Hepatocyte (in vitro differentiated cells): Measurements from ENCODE around the gene DTD1.

Experiments used
- EZH2 ChIP-seq: fragments of 200-600 bp; sonication (generic); IDR thresholded peaks from 2 replicates; pipeline ENCODE4 v1.6.1; 2016; ENCODE audit warnings: antibody characterized with exemption, mild to moderate bottlenecking, borderline replicate concordance
- EZH2phosphoT487 ChIP-seq: fragments of 200-600 bp; sonication (generic); IDR thresholded peaks from one replicate; pipeline ENCODE4 v1.6.1; 2018; ENCODE audit warnings: antibody characterized with exemption, mild to moderate bottlenecking, low read depth, moderate library complexity; ENCODE audit not compliant: unreplicated experiment, severe bottlenecking
- TF ChIP-seq, protein P1 (sequence below): fragments of 200-600 bp; sonication (generic); IDR thresholded peaks from 2 replicates; pipeline ENCODE4 v1.5.1; 2016; ENCODE audit warnings: antibody characterized with exemption, mild to moderate bottlenecking; ENCODE audit not compliant: poor library complexity

GRCh38 chr20:18715564-18715963 is 127.7 kb downstream of the DTD1 start:
- TF ChIP-seq, protein P1, sequence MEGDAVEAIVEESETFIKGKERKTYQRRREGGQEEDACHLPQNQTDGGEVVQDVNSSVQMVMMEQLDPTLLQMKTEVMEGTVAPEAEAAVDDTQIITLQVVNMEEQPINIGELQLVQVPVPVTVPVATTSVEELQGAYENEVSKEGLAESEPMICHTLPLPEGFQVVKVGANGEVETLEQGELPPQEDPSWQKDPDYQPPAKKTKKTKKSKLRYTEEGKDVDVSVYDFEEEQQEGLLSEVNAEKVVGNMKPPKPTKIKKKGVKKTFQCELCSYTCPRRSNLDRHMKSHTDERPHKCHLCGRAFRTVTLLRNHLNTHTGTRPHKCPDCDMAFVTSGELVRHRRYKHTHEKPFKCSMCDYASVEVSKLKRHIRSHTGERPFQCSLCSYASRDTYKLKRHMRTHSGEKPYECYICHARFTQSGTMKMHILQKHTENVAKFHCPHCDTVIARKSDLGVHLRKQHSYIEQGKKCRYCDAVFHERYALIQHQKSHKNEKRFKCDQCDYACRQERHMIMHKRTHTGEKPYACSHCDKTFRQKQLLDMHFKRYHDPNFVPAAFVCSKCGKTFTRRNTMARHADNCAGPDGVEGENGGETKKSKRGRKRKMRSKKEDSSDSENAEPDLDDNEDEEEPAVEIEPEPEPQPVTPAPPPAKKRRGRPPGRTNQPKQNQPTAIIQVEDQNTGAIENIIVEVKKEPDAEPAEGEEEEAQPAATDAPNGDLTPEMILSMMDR, result no peak
- TF ChIP-seq EZH2 (no peak), EZH2phosphoT487 (no peak)
